Neural progenitor cell (in vitro differentiated cells): Measurements from ENCODE around the gene SPSB2. TPM values are rescaled to one million over a fixed set of nuclear protein-coding genes. Genes with fewer than 3 reads are reported as not detected.

Experiments used
- DNase-seq: peaks from one replicate; pipeline ENCODE4 v3.0.0-alpha.2; 2016; ENCODE audit warnings: low spot score
- H2AFZ ChIP-seq: fragments of 200-600 bp; sonication (generic); replicated peaks from 2 replicates; pipeline ENCODE4 v1.6.1; 2016; ENCODE audit warnings: antibody characterized with exemption
- H3F3A ChIP-seq: fragments of 200-600 bp; sonication (generic); 2 replicates; pipeline ENCODE4 v1.6.1; 2016; ENCODE audit warnings: antibody characterized with exemption, low read depth
- H3K27ac ChIP-seq: fragments of 200-600 bp; sonication (generic); 2 replicates; pipeline ENCODE4 v1.5.1; 2016; ENCODE audit warnings: mild to moderate bottlenecking
- H3K27me3 ChIP-seq: fragments of 200-600 bp; sonication (generic); 2 replicates; pipeline ENCODE4 v1.6.1; 2016; ENCODE audit warnings: mild to moderate bottlenecking, moderate library complexity
- H3K36me3 ChIP-seq: fragments of 200-600 bp; sonication (generic); 2 replicates; pipeline ENCODE4 v1.5.1; 2016
- H3K4me1 ChIP-seq: fragments of 200-600 bp; sonication (generic); 2 replicates; pipeline ENCODE4 v1.6.1; 2016; ENCODE audit warnings: mixed run types
- H3K4me2 ChIP-seq: fragments of 200-600 bp; sonication (generic); 2 replicates; pipeline ENCODE4 v1.6.1; 2016
- H3K4me3 ChIP-seq: fragments of 200-600 bp; sonication (generic); 2 replicates; pipeline ENCODE4 v1.5.1; 2016
- H3K79me2 ChIP-seq: fragments of 200-600 bp; sonication (generic); 2 replicates; pipeline ENCODE4 v1.6.1; 2016; ENCODE audit warnings: low read depth
- H3K9ac ChIP-seq: fragments of 200-600 bp; sonication (generic); 2 replicates; pipeline ENCODE4 v1.6.1; 2016
- H3K9me3 ChIP-seq: fragments of 200-600 bp; sonication (generic); 2 replicates; pipeline ENCODE4 v1.5.1; 2016; ENCODE audit warnings: low read depth
- H4K20me1 ChIP-seq: fragments of 200-600 bp; sonication (generic); 2 replicates; pipeline ENCODE4 v1.6.1; 2016; ENCODE audit warnings: low read depth
- H3K27ac Mint-ChIP-seq: 3 replicates; pipeline ENCODE4 v1.8.0; 2021; ENCODE audit warnings: mixed read lengths
- H3K27me3 Mint-ChIP-seq: 2 replicates; pipeline ENCODE4 v1.8.0; 2022; ENCODE audit warnings: low read depth, mild to moderate bottlenecking, inconsistent platforms, moderate library complexity, mixed read lengths; ENCODE audit not compliant: insufficient read depth
- H3K36me3 Mint-ChIP-seq: 3 replicates; pipeline ENCODE4 v1.8.0; 2021; ENCODE audit warnings: mixed read lengths
- H3K4me1 Mint-ChIP-seq: 3 replicates; pipeline ENCODE4 v1.8.0; 2021; ENCODE audit warnings: mixed read lengths
- H3K4me3 Mint-ChIP-seq: 3 replicates; pipeline ENCODE4 v1.8.0; 2021; ENCODE audit warnings: mild to moderate bottlenecking, moderate library complexity, mixed read lengths
- H3K9me3 Mint-ChIP-seq: 3 replicates; pipeline ENCODE4 v1.8.0; 2020; ENCODE audit warnings: mixed read lengths
- CTCF ChIP-seq: fragments of 200-600 bp; sonication (generic); IDR thresholded peaks from 2 replicates; pipeline ENCODE4 v1.5.1; 2017; ENCODE audit warnings: antibody characterized with exemption, mild to moderate bottlenecking
- EZH2 ChIP-seq: fragments of 200-600 bp; sonication (generic); IDR thresholded peaks from 2 replicates; pipeline ENCODE4 v1.6.1; 2017; ENCODE audit warnings: antibody characterized with exemption, mild to moderate bottlenecking, moderate library complexity
- EZH2phosphoT487 ChIP-seq: fragments of 200-600 bp; sonication (generic); IDR thresholded peaks from 2 replicates; pipeline ENCODE4 v1.6.1; 2017; ENCODE audit warnings: antibody characterized with exemption
- total RNA-seq: library from RNA; depleted of rRNA; stranded (reverse); fragments of >200 nt; gene quantifications from 2 replicates; pipeline ENCODE4 v1.2.3, GENCODE V29; 2015; ENCODE audit warnings: low replicate concordance

The SPSB2 gene
- 0.65 and 6.6 TPM in 2 replicates for total RNA-seq

GRCh38 chr12:6873094-6874014, at the start of gene SPSB2:
SPSB2 (minus strand) TSS chr12:6873303; CDS start chr12:6872901, 402 bp downstream.
- Mint-ChIP-seq H3K4me3 (peak within 1 kb of the TSS; percentile 91), H3K36me3 (peaks cover 29% of the 10 kb centered on the region), H3K9me3 (no peaks in the 10 kb centered on the region), H3K4me1 (peaks cover 38% of the 10 kb centered on the region), H3K27ac (peak within 1 kb of the TSS; percentile 23), H3K27me3 (peaks cover 16% of the 10 kb centered on the region)
- peak; percentile 100 for DNase-seq
- TF ChIP-seq EZH2 (peak; percentile 28), CTCF (no peak), EZH2phosphoT487 (no peak)
- H3K27ac ChIP-seq, result peak within 1 kb of the TSS; percentile 46
- H3K9me3 ChIP-seq, result no peaks in the 10 kb centered on the region
- H3K4me2 ChIP-seq, result peak within 1 kb of the TSS; percentile 99
- peak within 1 kb of the TSS; percentile 38 for H2AFZ ChIP-seq
- no peaks in the 10 kb centered on the region for H3K27me3 ChIP-seq
- H3K9ac ChIP-seq, result peak within 1 kb of the TSS; percentile 62
- H3F3A ChIP-seq, result peaks cover 55% of the 10 kb centered on the region
- H4K20me1 ChIP-seq, result peaks cover 42% of the 10 kb centered on the region
- peaks cover 41% of the 10 kb centered on the region for H3K79me2 ChIP-seq
- H3K4me3 ChIP-seq, result peak within 1 kb of the TSS; percentile 81
- no peaks in the 10 kb centered on the region for H3K36me3 ChIP-seq
- peaks cover 13% of the 10 kb centered on the region for H3K4me1 ChIP-seq

DNA sequence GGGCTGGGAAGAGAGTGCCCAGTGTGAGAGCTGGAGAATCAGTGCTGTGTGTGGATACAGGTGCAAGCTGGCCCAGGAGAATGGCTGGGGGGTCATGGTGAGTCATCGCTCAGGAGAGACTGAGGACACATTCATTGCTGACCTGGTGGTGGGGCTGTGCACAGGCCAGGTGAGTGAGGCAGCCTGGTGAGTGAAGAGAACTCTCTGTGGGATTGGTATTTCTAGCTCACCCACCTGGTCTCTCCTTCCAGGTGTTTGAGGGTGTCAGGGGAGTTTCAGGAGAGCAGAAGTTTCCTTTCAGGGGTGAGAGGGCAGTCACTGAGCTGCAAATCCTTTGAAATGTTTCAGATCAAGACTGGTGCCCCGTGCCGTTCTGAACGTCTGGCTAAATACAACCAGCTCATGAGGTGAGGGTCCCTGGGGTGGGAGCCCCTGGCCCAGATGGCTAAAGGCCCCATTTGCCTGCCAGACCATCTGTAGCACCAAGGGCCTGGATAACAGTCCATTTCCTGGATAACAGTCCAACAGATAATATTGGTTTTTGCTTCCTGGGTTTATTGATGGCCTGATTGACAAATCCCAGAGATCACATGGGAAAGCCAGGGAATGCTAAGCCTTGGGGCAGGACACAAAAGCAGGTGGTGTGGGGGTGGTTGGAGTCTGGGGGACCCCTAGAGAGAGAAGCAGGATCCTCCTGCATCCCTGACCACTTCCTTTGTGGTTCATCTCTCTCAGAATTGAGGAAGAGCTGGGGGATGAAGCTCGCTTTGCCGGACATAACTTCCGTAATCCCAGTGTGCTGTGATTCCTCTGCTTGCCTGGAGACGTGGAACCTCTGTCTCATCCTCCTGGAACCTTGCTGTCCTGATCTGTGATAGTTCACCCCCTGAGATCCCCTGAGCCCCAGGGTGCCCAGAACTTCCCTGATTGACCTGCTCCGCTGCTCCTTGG, 49.2 kb upstream of the SPSB2 start:
- Histone ChIP-seq H4K20me1 (peaks cover 21% of the 10 kb centered on the region), H3K4me2 (no peak overlapping the region), H2AFZ (no peak overlapping the region), H3K4me1 (peaks cover 27% of the 10 kb centered on the region), H3K9me3 (no peaks in the 10 kb centered on the region), H3K27me3 (no peaks in the 10 kb centered on the region), H3K27ac (peak overlapping the region; percentile 37), H3K4me3 (no peak overlapping the region), H3K9ac (no peak overlapping the region), H3K79me2 (peaks cover 11% of the 10 kb centered on the region), H3F3A (peaks cover 53% of the 10 kb centered on the region), H3K36me3 (no peaks in the 10 kb centered on the region)
- Mint-ChIP-seq H3K4me3 (peak overlapping the region; percentile 0), H3K27ac (no peak overlapping the region), H3K27me3 (peaks cover 10% of the 10 kb centered on the region), H3K36me3 (peaks cover 28% of the 10 kb centered on the region), H3K9me3 (no peaks in the 10 kb centered on the region), H3K4me1 (peaks cover 61% of the 10 kb centered on the region)
- DNase-seq, result no peak
- TF ChIP-seq EZH2, result no peak
- TF ChIP-seq EZH2phosphoT487, result no peak
- no peak for TF ChIP-seq CTCF

DNA sequence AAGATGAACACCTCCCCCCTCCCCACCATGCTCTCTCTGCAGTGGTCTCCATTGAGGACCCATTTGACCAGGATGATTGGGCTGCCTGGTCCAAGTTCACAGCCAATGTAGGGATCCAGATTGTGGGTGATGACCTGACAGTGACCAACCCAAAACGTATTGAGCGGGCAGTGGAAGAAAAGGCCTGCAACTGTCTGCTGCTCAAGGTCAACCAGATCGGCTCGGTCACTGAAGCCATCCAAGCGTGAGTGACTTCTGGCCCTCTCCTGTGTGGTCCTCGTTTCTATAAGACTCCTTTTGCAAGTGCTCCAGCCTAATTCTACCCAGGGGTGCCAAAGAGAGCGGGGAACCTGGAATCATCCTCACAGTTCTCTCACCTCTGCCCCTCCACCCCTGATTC, 48.4 kb upstream of the SPSB2 start:
- no peak overlapping the region for H3K9ac ChIP-seq
- Mint-ChIP-seq H3K9me3 (no peaks in the 10 kb centered on the region), H3K4me3 (peak overlapping the region; percentile 59), H3K27ac (no peak overlapping the region), H3K36me3 (peaks cover 33% of the 10 kb centered on the region), H3K4me1 (peaks cover 58% of the 10 kb centered on the region), H3K27me3 (peaks cover 10% of the 10 kb centered on the region)
- no peak overlapping the region for H3K4me2 ChIP-seq
- H3K27me3 ChIP-seq, result no peaks in the 10 kb centered on the region
- H3K36me3 ChIP-seq, result no peaks in the 10 kb centered on the region
- peaks cover 8% of the 10 kb centered on the region for H3K79me2 ChIP-seq
- H4K20me1 ChIP-seq, result peaks cover 29% of the 10 kb centered on the region
- no peak overlapping the region for H3K27ac ChIP-seq
- DNase-seq, result no peak
- H2AFZ ChIP-seq, result no peak overlapping the region
- H3F3A ChIP-seq, result peaks cover 45% of the 10 kb centered on the region
- H3K4me1 ChIP-seq, result peaks cover 20% of the 10 kb centered on the region
- H3K9me3 ChIP-seq, result no peaks in the 10 kb centered on the region
- no peak overlapping the region for H3K4me3 ChIP-seq
- TF ChIP-seq EZH2, result no peak
- TF ChIP-seq CTCF, result no peak
- no peak for TF ChIP-seq EZH2phosphoT487
